ENCODE data around the gene RPL39L. TPM values are rescaled to one million over a fixed set of nuclear protein-coding genes. Genes with fewer than 3 reads are reported as not detected.

Gene RPL39L
- total and polyA plus RNA-seq, 2 of the 13 experiments (the other 11 are each of a cell fraction or from before 2014, with no cell fraction given), result not detected

GRCh38 chr3:187183903-187184302, 44.6 kb upstream of the RPL39L start:
- ATAC-seq (no peak), FAIRE-seq (no peak), DNase-seq (ENCODE audit: low spot score) (no peak)
- Histone ChIP-seq H3K9ac (ENCODE audit: insufficient read depth, low read depth, low read length) (no peak overlapping the region), H3K79me2 (ENCODE audit: insufficient read depth, low read length) (no peaks in the 10 kb centered on the region), H3K4me2 (ENCODE audit: low read depth, low read length) (no peak overlapping the region), H2AFZ (ENCODE audit: low read length) (no peak overlapping the region), H4K20me1 (ENCODE audit: insufficient read depth, low read length) (no peaks in the 10 kb centered on the region), H3K9me3 (ENCODE audit: low read length) (no peaks in the 10 kb centered on the region), H3K27ac (ENCODE audit: extremely low read length, insufficient read depth, low read length) (no peak overlapping the region), H3K4me1 (ENCODE audit: insufficient read depth, low read length) (no peaks in the 10 kb centered on the region), H3K27me3 (ENCODE audit: control insufficient read depth in 1 of 2, insufficient read depth in 2 of 2, low read length in 2 of 2) (no peaks in the 10 kb centered on the region; a peak in 1 of 5 replicates), H3K4me3 (replicated peaks in 1 of 3; ENCODE audit: insufficient read depth in 1 of 3, low read depth in 2 of 3, low read length in 3 of 3) (no peak overlapping the region), H3K36me3 (replicated peaks in 1 of 2; ENCODE audit: control insufficient read depth in 1 of 2, insufficient read depth in 2 of 2, low read length in 2 of 2) (no peaks in the 10 kb centered on the region)
- no TSS peak for BruUV-seq (replicated peaks)
- intact Hi-C loops (cut with micrococcal nuclease; ENCODE audit: unreplicated experiment), result no loop called here
- ChIA-PET POLR2A (no interaction called here), CTCF (ENCODE audit: low intra/inter-chr PET ratio, low total read pairs) (no interaction called here)
- in situ Hi-C loops (cut with HindIII; ENCODE audit: extremely low pct_ligation_motif_present, low pct_unique_long_range_greater_than_20kb), result no loop called here
- WGBS (ENCODE audit: low lambda C conversion rate), result 78% methylated on average over 6 of the region's 6 CpGs
- TF ChIP-seq HDAC1 (CRISPR knock-in tag; IDR thresholded peaks at IDR 0.05), result no peak
- TF ChIP-seq FOXM1 (CRISPR knock-in tag; IDR thresholded peaks at IDR 0.05), result no peak
- TF ChIP-seq ATF7-NPFF (CRISPR knock-in tag; IDR thresholded peaks at IDR 0.05; ENCODE audit: low read depth), result no peak
- no peak for TF ChIP-seq IRF9 (CRISPR knock-in tag; IDR thresholded peaks at IDR 0.05; ENCODE audit: borderline replicate concordance)
- TF ChIP-seq ZFP36L1 (CRISPR knock-in tag; IDR thresholded peaks at IDR 0.05), result no peak
- no peak for TF ChIP-seq KDM4B (CRISPR knock-in tag; IDR thresholded peaks at IDR 0.05)
- TF ChIP-seq SOX5 (CRISPR knock-in tag; IDR thresholded peaks at IDR 0.05; ENCODE audit: borderline replicate concordance), result no peak
- TF ChIP-seq ISL2 (CRISPR knock-in tag; IDR thresholded peaks at IDR 0.05), result no peak
- no peak for TF ChIP-seq AHDC1 (CRISPR knock-in tag; IDR thresholded peaks at IDR 0.05; ENCODE audit: borderline replicate concordance)
- no peak for TF ChIP-seq ATM (IDR thresholded peaks at IDR 0.05; ENCODE audit: borderline replicate concordance)
- no peak for TF ChIP-seq CENPT (CRISPR knock-in tag; IDR thresholded peaks at IDR 0.05; ENCODE audit: low read depth)
- no peak for TF ChIP-seq ZUFSP (CRISPR knock-in tag; IDR thresholded peaks at IDR 0.05; ENCODE audit: borderline replicate concordance)
- TF ChIP-seq MNT (IDR thresholded peaks at IDR 0.05), result no peak
- TF ChIP-seq ZMYM4 (CRISPR knock-in tag; IDR thresholded peaks at IDR 0.05), result no peak
- TF ChIP-seq ZNF567 (CRISPR knock-in tag; IDR thresholded peaks at IDR 0.05; ENCODE audit: borderline replicate concordance), result no peak
- no peak for TF ChIP-seq JARID2 (CRISPR knock-in tag; IDR thresholded peaks at IDR 0.05; ENCODE audit: insufficient replicate concordance)

Measured in HepG2 (cell line).